Ammon's horn (tissue), 1 donor: Measurements from ENCODE around the gene PAM.

ENCODE experiments used
- DNase-seq: peaks from one replicate; pipeline ENCODE4 v3.0.0-alpha.2; 2016; ENCODE audit warnings: low spot score

PAM gene

GRCh38 chr5:102781786-102782185 lies 26.7 kb downstream of the PAM start:
- DNase-seq, result no peak

- no peak for DNase-seq
Measured at GRCh38 chr5:102782217-102782872, 27.2 kb downstream of the PAM start.

DNA sequence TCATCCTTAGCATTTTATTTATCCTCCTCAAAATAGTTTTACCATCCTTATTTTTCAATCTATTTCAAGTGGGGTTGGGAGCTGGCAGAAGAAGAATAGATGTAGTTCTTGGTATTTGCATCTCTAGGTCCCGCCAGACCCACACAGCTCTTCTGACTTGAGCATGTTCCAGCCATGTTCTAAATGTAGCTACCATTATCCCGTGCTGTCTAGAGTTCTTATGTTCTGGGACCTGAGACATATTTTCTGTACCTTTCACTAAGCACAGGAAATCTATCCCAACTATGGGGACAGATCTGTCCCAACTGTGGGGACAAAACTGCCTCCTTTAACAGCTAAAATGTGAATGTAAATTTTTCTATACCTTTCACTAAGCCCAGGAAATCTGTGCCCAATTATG lies 32.0 kb downstream of the PAM start:
- no peak for DNase-seq

- DNase-seq, result no peak
Measured at GRCh38 chr5:102788788-102789187, 33.7 kb downstream of the PAM start.

- DNase-seq, result no peak
Measured at GRCh38 chr5:102789469-102789868, 34.4 kb downstream of the PAM start.

- DNase-seq, result no peak
Measured at GRCh38 chr5:102790748-102791147, 35.6 kb downstream of the PAM start.

- DNase-seq, result no peak
Measured at GRCh38 chr5:102792705-102793104, 37.6 kb downstream of the PAM start.

DNA sequence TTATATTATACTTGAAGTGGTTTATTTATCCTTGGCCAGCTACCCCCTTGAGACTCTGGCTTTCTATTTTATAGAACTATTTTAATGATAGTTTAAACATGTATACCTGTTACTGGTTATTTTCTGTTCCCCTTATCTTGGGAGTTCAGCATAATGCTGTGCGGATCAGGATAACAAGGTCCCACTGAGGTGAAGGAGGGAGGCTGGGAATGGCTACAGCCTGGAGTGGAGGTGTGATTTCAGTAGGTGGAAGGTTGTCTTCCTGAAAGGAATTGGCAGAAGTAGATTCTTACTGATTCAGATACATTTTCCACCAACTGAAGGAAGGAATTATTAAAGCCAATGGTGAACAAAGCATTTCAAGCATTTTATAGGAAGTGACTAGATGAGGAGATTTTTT lies 38.9 kb downstream of the PAM start:
- DNase-seq, result no peak

DNA sequence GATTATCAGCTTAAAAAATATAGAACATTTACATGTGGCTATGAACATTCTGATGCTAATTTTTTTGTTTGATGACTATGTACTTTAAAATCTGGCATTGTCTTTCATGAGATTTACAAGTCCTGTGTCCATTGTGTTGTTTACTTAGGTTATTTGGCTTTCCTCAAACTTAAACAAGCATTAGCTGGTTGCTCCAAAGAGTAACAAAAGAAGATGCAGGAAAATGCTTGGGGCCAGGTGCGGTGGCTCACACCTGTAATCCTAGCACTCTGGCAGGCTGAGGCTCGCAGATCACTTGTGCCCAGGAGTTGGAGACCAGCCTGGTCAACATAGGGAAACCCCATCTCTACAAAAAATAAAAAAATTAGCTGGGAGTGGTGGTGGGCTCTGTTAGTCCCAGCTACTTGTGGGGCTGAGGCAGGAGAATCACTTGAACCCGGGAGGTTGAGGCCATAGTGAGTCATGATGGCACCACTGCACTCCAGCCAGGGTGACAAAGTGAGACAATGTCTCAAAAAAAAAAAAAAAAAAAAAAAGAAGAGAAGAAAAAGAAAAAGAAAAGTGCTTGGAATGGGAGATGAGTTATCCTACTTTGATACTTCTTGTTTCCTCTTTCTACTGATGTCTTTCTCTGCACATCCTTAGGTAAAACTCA lies 39.7 kb downstream of the PAM start:
- no peak for DNase-seq

DNA sequence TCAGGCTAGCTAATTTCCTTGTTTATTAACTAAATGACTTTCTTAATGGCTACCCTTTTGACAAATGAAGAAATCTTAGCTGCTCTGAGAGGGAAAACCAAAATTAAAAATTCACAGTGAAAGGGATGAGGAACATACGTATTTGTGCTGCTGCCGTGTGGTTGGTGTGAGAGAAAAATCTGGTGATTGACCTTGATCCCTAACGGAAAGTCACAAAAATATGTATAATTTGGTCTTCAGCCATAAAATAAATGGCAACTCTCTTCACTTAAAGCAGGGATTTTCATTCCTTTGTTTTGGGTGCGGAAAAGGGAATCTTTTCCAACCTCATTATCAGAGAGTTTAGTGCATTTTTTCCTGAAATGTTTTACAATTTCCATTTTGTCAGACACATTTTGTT lies 40.4 kb downstream of the PAM start:
- DNase-seq, result no peak

GRCh38 chr5:102796009-102796408 lies 40.9 kb downstream of the PAM start:
- DNase-seq, result no peak

GRCh38 chr5:102796498-102796897 lies 41.4 kb downstream of the PAM start:
- no peak for DNase-seq

GRCh38 chr5:102797322-102797884 lies 42.3 kb downstream of the PAM start:
- DNase-seq, result no peak

- no peak for DNase-seq
Measured at GRCh38 chr5:102798104-102798785, 43.1 kb downstream of the PAM start.

GRCh38 chr5:102799017-102799416 lies 43.9 kb downstream of the PAM start:
- no peak for DNase-seq

DNA sequence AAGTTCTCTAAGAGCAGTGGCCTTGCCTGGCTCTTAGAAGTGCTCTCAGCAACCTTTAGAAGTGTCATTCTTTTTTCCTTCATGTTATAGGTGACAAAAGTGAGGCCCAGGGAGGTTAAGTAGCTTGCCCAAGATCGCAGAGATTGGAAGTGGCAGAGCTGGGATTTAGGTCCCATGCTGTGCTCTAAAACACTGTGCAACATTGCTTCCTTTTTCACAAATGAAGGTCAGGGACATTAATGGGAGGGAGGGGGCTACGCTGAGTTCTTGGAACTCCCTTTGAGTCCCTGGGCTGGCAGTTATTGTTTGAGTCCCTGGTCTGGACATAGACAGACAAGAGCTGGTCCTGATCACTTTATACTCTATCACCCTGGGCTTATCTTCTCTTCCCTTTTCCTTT lies 45.3 kb downstream of the PAM start:
- no peak for DNase-seq

DNA sequence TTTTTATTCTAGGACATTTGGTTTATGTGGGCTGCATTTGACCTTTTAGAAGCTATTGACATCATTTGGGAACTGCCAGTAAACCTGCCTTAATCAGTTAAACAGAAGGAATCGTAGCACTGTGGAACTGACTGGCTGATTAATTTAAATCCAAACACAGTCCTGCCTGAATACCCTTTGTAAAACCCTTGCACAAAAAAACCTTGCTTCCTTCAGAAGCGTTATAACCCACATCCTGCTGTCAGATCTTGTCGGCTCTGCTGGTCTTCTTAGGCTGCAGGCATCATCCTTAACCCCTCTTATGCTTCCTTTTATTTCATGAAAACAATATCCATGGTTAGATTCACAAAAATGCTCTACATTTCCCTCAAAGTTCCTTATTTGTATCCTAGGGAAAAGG lies 46.3 kb downstream of the PAM start:
- DNase-seq, result no peak

- no peak for DNase-seq
Measured at GRCh38 chr5:102802708-102803458, 47.8 kb downstream of the PAM start.

- DNase-seq, result peak; percentile 23
Measured at GRCh38 chr5:102807878-102808502, 52.9 kb downstream of the PAM start.

DNA sequence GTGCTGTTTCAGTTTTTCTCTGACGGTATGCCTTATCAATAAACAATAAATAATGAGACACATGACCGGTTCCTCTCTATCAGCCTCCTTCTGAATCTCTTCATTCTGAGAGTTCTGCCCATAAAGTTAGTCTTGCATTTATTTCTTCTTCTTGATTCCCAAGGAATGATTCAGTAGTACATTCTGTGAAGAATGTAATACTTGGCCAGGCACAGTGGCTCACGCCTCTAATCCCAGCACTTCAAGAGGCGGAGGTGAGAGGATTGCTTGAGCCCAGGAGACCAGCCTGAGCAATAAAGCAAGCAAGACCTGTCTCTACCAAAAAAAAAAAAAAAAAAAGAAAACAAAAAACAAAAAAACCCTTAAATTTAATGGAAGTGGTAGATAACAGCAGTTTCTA lies 53.9 kb downstream of the PAM start:
- no peak for DNase-seq

DNA sequence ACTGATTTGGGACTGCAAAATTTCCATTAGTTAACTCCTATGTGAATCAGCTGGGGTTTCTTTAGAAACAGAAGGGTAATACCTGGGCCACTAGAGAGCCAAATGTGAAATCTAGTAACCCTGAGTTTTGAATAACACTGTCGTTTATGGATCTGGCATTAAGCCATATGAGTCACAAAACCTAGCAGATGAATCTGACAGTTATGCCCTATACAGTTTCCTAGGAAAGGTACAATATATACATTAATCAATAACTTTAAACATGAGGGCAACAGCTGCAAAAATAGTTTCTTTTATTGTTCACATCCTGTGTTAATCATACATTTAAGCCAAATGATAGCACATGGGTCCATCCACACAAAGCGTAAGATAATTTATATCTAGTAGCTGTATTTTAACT lies 56.9 kb downstream of the PAM start:
- no peak for DNase-seq

DNA sequence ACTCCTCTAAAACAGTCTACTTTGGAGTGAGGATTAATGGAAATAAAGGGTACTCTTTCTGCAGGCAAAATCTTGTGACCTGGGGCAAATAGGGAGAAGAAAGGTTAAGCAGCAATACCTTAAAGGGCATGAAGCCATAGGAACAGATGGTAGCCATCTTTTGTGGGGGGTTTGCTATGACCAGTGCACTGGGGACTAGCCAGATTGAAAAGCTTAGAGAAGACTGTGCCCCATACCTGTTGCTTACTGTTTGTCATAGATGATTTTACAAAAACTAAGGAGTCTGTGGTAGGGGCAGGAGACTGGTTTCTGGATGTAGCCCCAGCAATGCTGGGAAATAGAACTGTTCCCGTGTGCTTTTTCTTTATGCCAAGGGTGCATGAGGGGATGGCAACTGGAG lies 58.6 kb downstream of the PAM start:
- no peak for DNase-seq
